HFF-Myc (cell line): ENCODE measurements around the gene SKOR1.

Experiments
- DNase-seq: peaks from one replicate; pipeline ENCODE4 v3.0.0-alpha.2; 2011; ENCODE audit warnings: low read depth; ENCODE audit errors: extremely low read depth
- H3K4me3 ChIP-seq: replicated peaks from 2 replicates; pipeline ENCODE4 v1.5.1; 2011; ENCODE audit warnings: low read depth, mild to moderate bottlenecking, control low read depth, low read length
- CTCF ChIP-seq: IDR thresholded peaks from 2 replicates; pipeline ENCODE4 v1.5.1; 2012; ENCODE audit warnings: mild to moderate bottlenecking, low read depth, low read length, control low read depth; ENCODE audit errors: missing control alignments

The SKOR1 gene

GRCh38 chr15:67854358-67854757 is 29.0 kb downstream of the SKOR1 start:
- TF ChIP-seq CTCF = no peak
- no peak for DNase-seq
- H3K4me3 ChIP-seq = no peak overlapping the region

DNA sequence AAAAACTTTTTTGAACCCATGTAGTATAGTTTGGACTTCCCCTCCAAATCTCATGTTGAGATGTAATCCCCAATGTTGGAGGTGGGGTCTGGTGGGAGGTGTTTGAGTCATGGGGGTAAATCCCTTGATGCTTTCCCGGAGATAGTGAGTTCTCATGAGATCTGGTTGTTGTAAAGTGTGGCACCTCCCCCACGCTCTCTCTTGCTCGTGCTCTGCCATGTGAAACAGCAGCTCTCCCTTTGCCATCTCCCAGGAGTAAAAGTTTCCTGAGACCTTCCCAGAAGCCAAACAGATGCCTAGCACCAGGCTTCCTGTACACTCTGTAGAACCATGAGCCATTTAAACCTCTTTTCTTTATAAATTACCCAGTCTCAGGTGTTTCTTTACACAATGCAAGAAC is 30.5 kb downstream of the SKOR1 start:
- no peak overlapping the region for H3K4me3 ChIP-seq
- no peak for TF ChIP-seq CTCF
- DNase-seq = no peak

GRCh38 chr15:67857220-67857619 is 31.9 kb downstream of the SKOR1 start:
- no peak overlapping the region for H3K4me3 ChIP-seq
- TF ChIP-seq CTCF = no peak

DNA sequence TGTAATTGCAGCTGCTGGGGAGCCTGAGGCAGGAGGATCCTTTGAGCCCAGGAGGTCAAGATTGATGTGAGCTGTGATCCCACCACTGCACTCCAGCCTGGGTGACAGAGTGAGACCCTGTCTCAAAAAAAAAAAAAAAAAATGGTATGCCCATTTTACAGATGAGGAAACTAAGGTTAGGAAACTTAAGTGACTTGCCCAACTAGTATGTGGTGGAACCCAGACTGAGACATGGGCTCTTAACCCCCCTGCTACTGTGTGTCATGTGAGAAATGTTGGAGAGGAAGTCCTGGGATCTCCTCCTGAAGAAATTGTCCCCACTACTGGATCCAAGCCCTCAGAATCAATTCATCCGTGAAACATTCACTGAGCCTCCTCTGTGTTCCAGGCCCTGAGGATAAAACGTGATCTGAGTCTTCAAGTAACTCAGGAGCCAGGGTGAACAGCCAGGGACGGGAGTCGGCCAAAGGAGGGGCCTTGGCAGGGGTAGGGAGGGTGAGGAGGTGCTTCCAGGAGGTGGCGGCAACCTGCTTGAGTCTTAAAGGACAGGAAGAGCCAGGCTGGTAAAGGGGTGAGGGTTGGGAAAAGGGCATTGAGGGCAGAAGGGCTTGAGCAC is 34.1 kb downstream of the SKOR1 start:
- no peak for DNase-seq
- no peak for TF ChIP-seq CTCF
- H3K4me3 ChIP-seq = no peak overlapping the region

More at GRCh38 chr15:67857220-67857619, 31.9 kb downstream of the SKOR1 start:
- no peak for DNase-seq

GRCh38 chr15:67861983-67862382 is 36.7 kb downstream of the SKOR1 start:
- no peak overlapping the region for H3K4me3 ChIP-seq
- DNase-seq = no peak
- TF ChIP-seq CTCF = no peak

GRCh38 chr15:67862750-67863441 is 37.6 kb downstream of the SKOR1 start:
- no peak for DNase-seq
- no peak overlapping the region for H3K4me3 ChIP-seq

More at GRCh38 chr15:67862750-67863441, 37.6 kb downstream of the SKOR1 start:
- no peak for TF ChIP-seq CTCF
